G401.6 (cell line): Measurements from ENCODE around the gene ACSM6.
"Not testable (repeated sequence)": the region's sequence is repeated elsewhere in the genome, so short reads cannot be mapped to it uniquely, and the experiment has no call there.

Source experiments
- FAIRE-seq: peaks from 2 replicates; lab custom pipeline; 2012; peaks lifted over from hg19 to GRCh38; lab: Jason Lieb, UNC

The ACSM6 gene

DNA sequence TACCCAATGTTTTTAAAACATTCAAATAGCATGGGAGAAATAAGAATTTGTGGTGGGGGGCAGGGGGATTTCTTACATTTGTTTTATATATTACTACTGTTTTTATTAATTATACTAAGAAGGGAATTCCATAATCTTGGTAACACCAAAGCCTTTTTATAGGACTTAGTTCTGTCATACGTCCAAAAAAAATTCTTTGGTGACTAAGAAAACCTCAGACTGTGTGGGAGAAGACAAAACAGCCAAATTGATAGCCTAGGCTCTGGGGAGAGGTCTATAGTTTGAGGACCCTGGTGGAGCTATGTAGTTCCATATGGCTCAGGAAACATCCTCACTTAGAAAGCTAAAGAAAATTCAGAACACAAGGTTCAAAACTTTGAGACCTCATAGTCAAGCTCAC lies 23.4 kb downstream of the ACSM6 start:
- FAIRE-seq, result no peak

DNA sequence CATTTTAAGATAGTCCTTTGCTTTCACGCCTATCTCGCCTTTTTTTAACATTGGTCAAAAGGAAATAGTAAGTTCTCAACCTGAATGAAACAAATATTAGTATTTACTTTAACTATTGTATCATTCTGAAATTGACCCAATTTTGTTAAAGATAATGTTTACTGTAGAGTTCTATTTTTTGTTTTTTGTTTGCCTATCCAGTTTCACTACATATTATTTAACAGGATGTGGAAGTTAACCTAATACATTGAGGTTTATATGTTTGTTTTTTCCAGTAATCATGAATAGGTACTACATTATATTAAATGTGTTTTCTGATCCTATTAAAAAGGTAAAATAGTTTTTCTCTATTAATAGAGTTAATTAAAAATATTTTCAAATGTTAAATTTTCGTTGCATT lies 26.5 kb downstream of the ACSM6 start:
- FAIRE-seq, result no peak

- FAIRE-seq, result no peak
These were observed 27.1 kb downstream of the ACSM6 start for GRCh38 chr10:95221124-95221523.

DNA sequence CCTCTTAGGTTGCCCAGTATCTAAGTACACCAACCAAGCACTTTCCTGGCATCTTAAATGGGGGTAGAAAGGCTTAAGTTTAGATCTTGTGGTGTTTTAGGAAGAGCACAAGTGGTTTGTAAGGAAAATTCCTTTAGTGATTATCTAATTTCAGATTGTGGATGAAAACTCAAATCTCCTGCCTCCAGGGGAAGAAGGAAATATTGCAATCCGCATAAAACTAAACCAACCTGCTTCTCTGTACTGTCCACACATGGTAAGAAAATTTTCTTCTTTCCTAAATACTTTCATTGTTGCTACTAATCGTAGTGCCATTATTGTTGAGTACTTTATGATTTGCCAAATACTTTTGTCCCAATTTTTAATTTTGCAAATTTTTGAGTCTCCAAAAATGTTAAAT lies 31.1 kb downstream of the ACSM6 start:
- FAIRE-seq, result no peak

DNA sequence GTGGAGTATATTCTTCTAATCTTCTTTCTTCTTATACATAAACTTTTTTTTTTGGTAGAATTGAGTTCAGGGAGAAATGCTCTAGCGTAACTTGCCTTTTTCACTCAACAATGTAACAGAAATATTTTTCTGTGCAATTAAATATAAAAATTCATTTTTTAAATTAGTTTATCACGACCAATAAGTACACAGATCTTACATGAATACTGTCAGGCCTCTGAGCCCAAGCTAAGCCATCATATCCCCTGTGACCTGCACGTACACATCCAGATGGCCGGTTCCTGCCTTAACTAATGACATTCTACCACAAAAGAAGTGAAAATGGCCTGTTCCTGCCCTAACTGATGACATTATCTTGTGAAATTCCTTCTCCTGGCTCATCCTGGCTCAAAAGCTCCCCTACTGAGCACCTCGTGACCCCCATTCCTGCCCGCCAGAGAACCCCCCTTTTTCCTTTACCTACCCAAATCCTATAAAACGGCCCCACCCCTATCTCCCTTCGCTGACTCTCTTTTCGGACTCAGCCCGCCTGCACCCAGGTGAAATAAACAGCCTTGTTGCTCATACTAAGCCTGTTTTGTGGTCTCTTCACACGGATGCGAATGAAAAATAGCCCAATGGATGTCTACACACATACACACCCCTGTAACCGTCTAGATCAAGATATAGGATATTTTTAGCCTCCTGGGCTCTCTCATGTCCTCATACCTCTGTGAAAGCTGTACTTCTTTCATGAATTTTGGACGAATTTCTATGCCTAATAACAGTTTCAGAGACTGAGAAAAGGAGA lies 35.1 kb downstream of the ACSM6 start:
- not testable (repeated sequence) for FAIRE-seq

DNA sequence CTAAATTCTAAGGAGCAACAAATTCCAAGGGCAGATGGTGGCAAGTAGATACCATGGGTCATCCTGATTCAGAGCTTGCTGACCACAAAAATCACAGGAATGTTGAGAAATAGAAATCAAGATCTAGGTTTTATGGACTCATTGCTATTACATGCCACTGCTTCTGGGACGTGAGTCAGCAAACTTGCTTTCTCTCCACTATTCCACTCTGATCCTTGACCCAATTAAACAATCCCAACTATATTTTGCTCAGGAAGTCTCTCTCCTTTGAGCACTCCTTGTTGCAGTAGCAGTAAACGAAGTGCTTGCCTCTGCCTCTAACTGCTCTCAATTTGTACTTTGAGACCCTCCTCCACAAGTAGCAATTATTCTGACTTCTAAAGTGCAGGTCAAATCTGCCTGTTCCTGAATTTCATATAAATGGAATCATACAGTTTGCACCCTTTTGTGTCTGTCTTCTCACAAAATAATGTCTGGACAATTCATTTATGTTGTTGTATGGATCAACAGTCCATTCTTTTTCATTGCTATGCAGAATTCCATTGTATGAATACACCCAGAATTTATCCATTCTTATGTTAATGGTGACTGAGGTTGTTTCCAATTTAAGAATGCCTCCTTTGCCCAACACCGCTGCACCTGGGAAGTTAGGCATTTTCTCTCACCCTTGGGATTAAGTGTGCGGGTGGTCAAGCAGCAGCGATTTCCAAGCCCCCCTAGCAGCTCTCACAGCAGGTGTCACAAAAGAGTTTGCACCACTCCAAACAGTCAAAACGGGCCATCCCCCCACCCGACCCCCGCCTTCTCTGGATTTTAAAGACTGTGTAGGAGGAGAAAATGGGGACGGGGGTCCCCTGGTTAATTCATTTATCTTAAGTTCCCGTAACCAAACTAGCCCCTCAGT lies 35.9 kb downstream of the ACSM6 start:
- no peak for FAIRE-seq

GRCh38 chr10:95230677-95231586 lies 36.9 kb downstream of the ACSM6 start:
- FAIRE-seq, result not testable (repeated sequence)

DNA sequence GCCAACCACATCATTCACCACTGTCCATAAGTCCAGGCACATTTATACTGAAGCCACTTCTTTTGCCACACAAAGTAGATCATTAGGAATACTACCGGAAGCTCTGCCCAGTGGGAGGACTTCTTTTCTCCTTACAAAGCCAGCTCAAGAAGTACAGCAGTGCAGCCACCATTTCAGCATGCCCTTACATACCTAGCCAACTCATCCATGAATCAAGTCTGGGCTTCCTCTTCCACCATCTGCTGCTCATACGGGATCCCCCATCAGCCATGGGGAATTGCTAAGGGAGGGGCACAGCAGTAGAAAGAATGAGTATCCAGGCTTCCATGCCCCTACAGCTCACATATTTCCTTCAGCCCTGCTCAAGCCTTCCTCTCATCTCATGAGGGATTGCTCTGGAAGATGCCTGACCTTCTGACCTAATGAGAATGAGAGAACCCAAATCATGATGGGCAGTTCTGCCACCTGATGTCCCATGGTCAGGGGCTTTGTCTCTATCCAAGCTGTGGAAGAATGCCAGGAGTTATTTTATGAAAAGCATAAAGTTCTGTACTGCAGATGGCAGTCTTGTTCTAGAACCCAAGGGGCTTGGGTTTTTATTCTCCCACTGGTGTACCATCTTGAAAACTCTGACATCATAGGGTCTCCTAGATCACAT lies 39.5 kb downstream of the ACSM6 start:
- FAIRE-seq, result no peak

DNA sequence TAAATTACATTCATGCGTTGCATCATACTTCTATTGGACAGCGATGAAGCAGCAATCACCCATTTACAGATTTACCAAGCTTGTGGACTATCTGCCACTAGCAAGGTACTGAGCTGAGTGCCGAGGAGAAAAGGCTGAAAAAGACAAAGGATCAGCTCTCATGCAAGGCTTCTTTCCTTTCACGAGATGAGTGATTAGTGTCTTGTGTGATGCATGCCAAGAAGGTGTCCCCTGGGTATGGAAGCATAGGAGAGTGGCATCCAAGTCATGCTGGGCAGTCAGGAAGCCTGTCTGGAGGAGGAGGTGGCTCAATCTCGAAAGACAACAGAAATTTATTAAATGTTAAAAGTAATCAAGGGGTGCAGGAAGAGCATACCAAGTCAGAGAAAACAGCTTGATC lies 40.9 kb downstream of the ACSM6 start:
- no peak for FAIRE-seq

- FAIRE-seq, result no peak
These were observed 41.6 kb downstream of the ACSM6 start for GRCh38 chr10:95235676-95236067.

- FAIRE-seq, result no peak
These were observed 42.2 kb downstream of the ACSM6 start for GRCh38 chr10:95236068-95236903.

DNA sequence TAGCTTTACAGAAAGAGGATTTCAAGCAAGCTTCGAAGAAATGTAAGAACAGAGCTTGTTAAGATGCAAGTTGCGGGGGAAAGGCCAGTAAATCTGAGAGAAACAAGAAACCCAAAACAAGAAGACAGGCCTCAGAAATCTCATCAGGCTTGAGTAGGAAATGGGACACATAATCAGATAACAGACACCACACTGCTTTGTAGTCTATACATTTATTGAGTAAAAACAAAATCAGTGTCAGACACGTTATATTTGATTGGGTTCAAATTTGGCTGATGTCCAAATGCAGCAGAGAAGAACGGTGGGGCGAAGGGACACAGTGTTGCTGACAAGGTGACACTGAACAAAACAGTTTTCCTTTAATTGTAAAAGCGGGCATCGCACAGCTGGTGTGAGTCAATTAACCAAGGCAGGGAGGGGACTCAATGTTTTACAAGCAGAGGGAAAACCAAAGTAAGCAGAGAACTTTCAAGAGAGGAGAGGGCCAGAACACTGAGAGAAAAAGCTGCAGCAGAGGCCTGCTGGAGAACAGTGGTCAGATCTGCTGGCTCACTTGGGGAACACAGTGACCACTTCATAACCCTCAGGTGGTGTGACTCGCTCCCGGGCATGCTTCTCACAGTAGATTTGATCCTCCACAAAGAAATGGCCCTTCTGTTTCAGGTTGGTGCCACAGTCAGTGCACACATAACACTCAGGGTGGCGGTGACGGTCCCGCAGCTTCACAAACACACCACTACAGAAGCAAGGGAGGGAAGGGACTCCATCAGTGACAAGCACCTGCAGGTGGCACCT lies 43.5 kb downstream of the ACSM6 start:
- no peak for FAIRE-seq

GRCh38 chr10:95240096-95240495 lies 46.1 kb downstream of the ACSM6 start:
- FAIRE-seq, result not testable (repeated sequence)

DNA sequence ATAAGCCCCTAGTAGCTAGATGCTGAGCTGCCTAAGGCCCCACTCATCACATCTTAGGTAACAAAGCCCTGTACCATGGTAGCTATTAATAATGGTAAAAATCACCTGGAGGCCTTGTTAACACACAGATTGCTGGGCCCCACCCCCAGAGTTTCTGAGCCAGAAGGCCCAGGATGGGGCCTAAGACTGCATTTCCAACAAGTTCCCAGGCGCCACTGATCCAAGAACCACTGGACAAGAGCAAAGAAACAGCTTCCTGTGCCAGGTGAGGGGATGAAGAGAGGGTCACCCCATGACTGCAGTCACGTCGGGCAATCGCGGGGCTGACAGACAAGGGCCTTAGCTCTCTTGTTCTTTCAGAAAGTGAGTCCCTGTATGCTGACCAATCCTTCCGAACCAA lies 46.8 kb downstream of the ACSM6 start:
- FAIRE-seq, result no peak

GRCh38 chr10:95241533-95241932 lies 47.5 kb downstream of the ACSM6 start:
- FAIRE-seq, result no peak

GRCh38 chr10:95242581-95243317 lies 48.7 kb downstream of the ACSM6 start:
- no peak for FAIRE-seq

GRCh38 chr10:95243318-95243617 lies 49.2 kb downstream of the ACSM6 start:
- FAIRE-seq, result no peak

- no peak for FAIRE-seq
These were observed 50.1 kb downstream of the ACSM6 start for GRCh38 chr10:95244152-95244551.

- no peak for FAIRE-seq
These were observed 51.5 kb downstream of the ACSM6 start for GRCh38 chr10:95245425-95246055.
